LNCAP (cell line): Measurements from ENCODE around the gene NFATC2.

ENCODE experiments used
- CTCF ChIP-seq: fragments of 450-650 bp; IDR thresholded peaks from 2 replicates; pipeline ENCODE4 v1.5.1; 2017; ENCODE audit warnings: mild to moderate bottlenecking

Gene NFATC2

GRCh38 chr20:51424270-51425117 is 118.0 kb downstream of the NFATC2 start:
- no peak for TF ChIP-seq CTCF

- no peak for TF ChIP-seq CTCF
These were observed 118.7 kb downstream of the NFATC2 start for GRCh38 chr20:51423810-51424209.

GRCh38 chr20:51423290-51423667 is 119.2 kb downstream of the NFATC2 start:
- TF ChIP-seq CTCF: no peak

- no peak for TF ChIP-seq CTCF
These were observed 119.8 kb downstream of the NFATC2 start for GRCh38 chr20:51422514-51423289.

GRCh38 chr20:51420805-51421204 is 121.7 kb downstream of the NFATC2 start:
- TF ChIP-seq CTCF: no peak

GRCh38 chr20:51420111-51420510 is 122.4 kb downstream of the NFATC2 start:
- TF ChIP-seq CTCF: no peak

- TF ChIP-seq CTCF: no peak
These were observed 122.9 kb downstream of the NFATC2 start for GRCh38 chr20:51419646-51420045.
